Right ventricle myocardium inferior (tissue), 1 donor: ENCODE data around the gene SLC39A11. TPM values are rescaled to one million over a fixed set of nuclear protein-coding genes. Genes with fewer than 3 reads are reported as not detected.
"Not testable (repeated sequence)": the region's sequence is repeated elsewhere in the genome, so short reads cannot be mapped to it uniquely, and the experiment has no call there.

ENCODE experiments used
- ATAC-seq: fragments of 200-7000 bp; cut with Tn5 transposase; one replicate; pipeline ENCODE4 v1.9.1; 2020; ENCODE audit warnings: mild to moderate bottlenecking, moderate library complexity
- DNase-seq: peaks from one replicate; pipeline ENCODE4 v3.0.0; 2021; ENCODE audit errors: missing footprints
- intact Hi-C: fragments of 100-400 bp; cut with DNase I; formaldehyde crosslinking; loops from one replicate; pipeline ENCODE4 v1.11.0; 2022
- total RNA-seq: library from RNA; stranded (reverse); fragmentation: NEBNext Ultra II Directional; extraction: Animal tissue kit (Norgen Biotek cat#: 25700); gene quantifications from one replicate; pipeline ENCODE4 v1.2.1, GENCODE V29; 2021
- donor health status: DM: no; HTN: yes; CAD: no; lungs with severe emphysema.

The SLC39A11 gene
- total RNA-seq, 1 donor from 2014 or later, result 6.9 TPM

GRCh38 chr17:72921347-72922054 lies 171.0 kb downstream of the SLC39A11 start:
- no peak for ATAC-seq
- DNase-seq, result no peak
- intact Hi-C loops, result no loop called here

GRCh38 chr17:72920513-72920912 lies 172.0 kb downstream of the SLC39A11 start:
- DNase-seq, result no peak
- ATAC-seq, result no peak
- intact Hi-C loops, result no loop called here

GRCh38 chr17:72916991-72917390 lies 175.5 kb downstream of the SLC39A11 start:
- ATAC-seq (no peak), DNase-seq (no peak)
- intact Hi-C loops, result no loop called here

- intact Hi-C loops, result no loop called here
- ATAC-seq (no peak), DNase-seq (no peak)
Measured at GRCh38 chr17:72915625-72916081, 176.8 kb downstream of the SLC39A11 start.

GRCh38 chr17:72913142-72913682 lies 179.3 kb downstream of the SLC39A11 start:
- intact Hi-C loops, result no loop called here
- no peak for DNase-seq
- no peak for ATAC-seq

GRCh38 chr17:72906306-72906705 lies 186.2 kb downstream of the SLC39A11 start:
- no peak for ATAC-seq
- DNase-seq, result no peak
- intact Hi-C loops, result no loop called here

- no peak for DNase-seq
- no peak for ATAC-seq
- intact Hi-C loops, result no loop called here
Measured at GRCh38 chr17:72903522-72903921, 189.0 kb downstream of the SLC39A11 start.

- DNase-seq (no peak), ATAC-seq (no peak)
- intact Hi-C loops, result no loop called here
Measured at GRCh38 chr17:72901657-72902056, 190.8 kb downstream of the SLC39A11 start.

GRCh38 chr17:72901083-72901482 lies 191.4 kb downstream of the SLC39A11 start:
- intact Hi-C loops, result no loop called here
- no peak for DNase-seq
- ATAC-seq, result no peak

GRCh38 chr17:72900654-72900971 lies 191.9 kb downstream of the SLC39A11 start:
- ATAC-seq (no peak), DNase-seq (no peak)
- intact Hi-C loops, result no loop called here

GRCh38 chr17:72898725-72899124 lies 193.8 kb downstream of the SLC39A11 start:
- no peak for DNase-seq
- intact Hi-C loops, result no loop called here
- no peak for ATAC-seq

- intact Hi-C loops, result not testable (repeated sequence)
Measured at GRCh38 chr17:72896288-72896687, 196.2 kb downstream of the SLC39A11 start.

GRCh38 chr17:72891627-72892026 lies 200.9 kb downstream of the SLC39A11 start:
- ATAC-seq (no peak), DNase-seq (no peak)
- intact Hi-C loops, result no loop called here

More at GRCh38 chr17:72896288-72896687, 196.2 kb downstream of the SLC39A11 start:
- not testable (repeated sequence) for DNase-seq, ATAC-seq

GRCh38 chr17:72890711-72891110 lies 201.8 kb downstream of the SLC39A11 start:
- intact Hi-C loops, result no loop called here
- ATAC-seq (no peak), DNase-seq (no peak)

GRCh38 chr17:72887917-72888316 lies 204.6 kb downstream of the SLC39A11 start:
- intact Hi-C loops, result loop anchor here (10.0 kb wide), 1 partner anchor 247 kb away; no protein-coding TSS in a partner anchor
- DNase-seq (no peak), ATAC-seq (no peak)

GRCh38 chr17:72887322-72887721 lies 205.2 kb downstream of the SLC39A11 start:
- intact Hi-C loops, result loop anchor here (10.0 kb wide), 1 partner anchor 247 kb away; no protein-coding TSS in a partner anchor
- DNase-seq (no peak), ATAC-seq (no peak)

GRCh38 chr17:72886622-72887021 lies 205.9 kb downstream of the SLC39A11 start:
- ATAC-seq (no peak), DNase-seq (no peak)
- intact Hi-C loops, result loop anchor here (10.0 kb wide), 1 partner anchor 248 kb away; no protein-coding TSS in a partner anchor

GRCh38 chr17:72884066-72884465 lies 208.4 kb downstream of the SLC39A11 start:
- ATAC-seq, result no peak
- DNase-seq, result no peak
- intact Hi-C loops, result loop anchor here (10.0 kb wide), 1 partner anchor 251 kb away; no protein-coding TSS in a partner anchor

- intact Hi-C loops, result loop anchor here (10.0 kb wide), 1 partner anchor 251 kb away; no protein-coding TSS in a partner anchor
- no peak for ATAC-seq
- DNase-seq, result no peak
Measured at GRCh38 chr17:72883351-72883750, 209.1 kb downstream of the SLC39A11 start.

- ATAC-seq, result no peak
- DNase-seq, result no peak
- intact Hi-C loops, result loop anchor here (10.0 kb wide), 1 partner anchor 252 kb away; no protein-coding TSS in a partner anchor
Measured at GRCh38 chr17:72882426-72882825, 210.1 kb downstream of the SLC39A11 start.
